RPMI7951 (cell line): ENCODE data around the gene LCNL1. TPM values are rescaled to one million over a fixed set of nuclear protein-coding genes. Genes with fewer than 3 reads are reported as not detected.

Experiments used
- DNase-seq: peaks from one replicate; pipeline ENCODE4 v3.0.0-alpha.2; 2012; ENCODE audit warnings: low read depth
- total RNA-seq: library from RNA; depleted of rRNA; stranded (reverse); fragments of >200 nt; shearing (Covaris generic); gene quantifications from 2 replicates; pipeline ENCODE4 v1.2.3, GENCODE V29; 2014

LCNL1 gene
- total RNA-seq, 1 experiment from 2014 or later = not detected

- peak; percentile 68 for DNase-seq
These were observed 7.8 kb upstream of the LCNL1 start for GRCh38 chr9:136974817-136975535.

- peak; percentile 65 for DNase-seq
These were observed 7.1 kb upstream of the LCNL1 start for GRCh38 chr9:136975644-136976043.

- DNase-seq = no peak
These were observed 5.6 kb upstream of the LCNL1 start, which contains the start of gene PTGDS for GRCh38 chr9:136977223-136977622. Gene PTGDS, plus strand, starts transcription at chr9:136977504. Its CDS starts 75 bp downstream, at chr9:136977579.

- DNase-seq = no peak
These were observed 5.1 kb upstream of the LCNL1 start for GRCh38 chr9:136977649-136978072.

- DNase-seq = no peak
These were observed 4.5 kb upstream of the LCNL1 start for GRCh38 chr9:136978073-136978864.

- DNase-seq = no peak
These were observed 3.8 kb upstream of the LCNL1 start for GRCh38 chr9:136978865-136979544.

- no peak for DNase-seq
These were observed 2.8 kb upstream of the LCNL1 start for GRCh38 chr9:136979769-136980587.

GRCh38 chr9:136980669-136981478 is 1.9 kb upstream of the LCNL1 start:
- no peak for DNase-seq

GRCh38 chr9:136981588-136982231 is 1.1 kb upstream of the LCNL1 start:
- DNase-seq = no peak

GRCh38 chr9:136983167-136983566 is 374 bp downstream of the LCNL1 start:
- no peak for DNase-seq

- no peak for DNase-seq
These were observed 992 bp downstream of the LCNL1 start for GRCh38 chr9:136983656-136984314.

- DNase-seq = no peak
These were observed 1.8 kb downstream of the LCNL1 start for GRCh38 chr9:136984464-136985026.

- no peak for DNase-seq
These were observed 2.3 kb downstream of the LCNL1 start for GRCh38 chr9:136985027-136985602.

- no peak for DNase-seq
These were observed 3.1 kb downstream of the LCNL1 start for GRCh38 chr9:136985853-136986252.

- no peak for DNase-seq
These were observed 6.1 kb downstream of the LCNL1 start for GRCh38 chr9:136988872-136989271.

- DNase-seq = no peak
These were observed 7.6 kb downstream of the LCNL1 start for GRCh38 chr9:136990242-136990911.

- peak; percentile 81 for DNase-seq
These were observed 9.4 kb downstream of the LCNL1 start, which contains the start of gene PAXX for GRCh38 chr9:136991993-136992818. Gene PAXX, plus strand, starts transcription at chr9:136992422. Its CDS starts 22 bp downstream, at chr9:136992444.
